SK-N-SH (cell line): ENCODE measurements around the gene NOTCH3. TPM values are rescaled to one million over a fixed set of nuclear protein-coding genes. Genes with fewer than 3 reads are reported as not detected.

Experiments used
- CTCF ChIA-PET: fragments of 300-600, 350-600 bp; formaldehyde crosslinking; extraction: SDS; loops from one replicate; lab custom pipeline; 2021; lab: Yijun Ruan, JAX
- POLR2A ChIA-PET: fragments of 350-600 bp; sonication (Branson Sonifier 250); formaldehyde crosslinking; extraction: SDS; loops from one replicate; lab custom pipeline; 2020; ENCODE audit warnings: antibody characterized with exemption, inconsistent platforms; lab: Yijun Ruan, JAX
- DNase-seq: peaks from one replicate; pipeline ENCODE4 v3.0.0; 2012
- H2AFZ ChIP-seq: fragments of 200-600 bp; sonication (generic); 2 replicates; pipeline ENCODE4 v1.8.1; 2016; ENCODE audit warnings: antibody characterized with exemption, mild to moderate bottlenecking, low read depth
- H3F3A ChIP-seq: fragments of 200-600 bp; sonication (generic); replicated peaks from 2 replicates; pipeline ENCODE3; 2016; ENCODE audit warnings: antibody characterized with exemption, mild to moderate bottlenecking; ENCODE audit not compliant: insufficient read depth
- H3K27ac ChIP-seq, 2 experiments: fragments of 200-500 bp in 1 of 2; fragments of 200-600 bp in 1 of 2; sonication (Bioruptor generic) in 1 of 2; sonication (generic), shearing (Covaris generic) in 1 of 2; 2 replicates each; pipeline versions ENCODE4 v1.5.1 to v1.6.1; 2014 to 2016; ENCODE audit warnings: low read depth in 2 of 2, inconsistent platforms in 1 of 2, low read length in 1 of 2, mild to moderate bottlenecking in 1 of 2, mixed read lengths in 1 of 2
- H3K27me3 ChIP-seq: fragments of 200-600 bp; sonication (generic), shearing (Covaris generic); 2 replicates; pipeline ENCODE4 v1.6.1; 2016; ENCODE audit warnings: mixed run types; ENCODE audit not compliant: insufficient read depth
- H3K36me3 ChIP-seq, 2 experiments: fragments of 200-500 bp in 1 of 2; fragments of 200-600 bp in 1 of 2; sonication (Bioruptor generic) in 1 of 2; sonication (generic) in 1 of 2; replicated peaks in 1 of 2; 2 replicates each; pipeline versions ENCODE3 to v1.5.1; 2014 to 2016; ENCODE audit warnings: low read length in 1 of 2, mild to moderate bottlenecking in 1 of 2; ENCODE audit not compliant: insufficient read depth in 2 of 2, control insufficient read depth in 1 of 2
- H3K4me1 ChIP-seq, 2 experiments: fragments of 200-500 bp in 1 of 2; fragments of 200-600 bp in 1 of 2; sonication (Bioruptor generic) in 1 of 2; sonication (generic), shearing (Covaris generic) in 1 of 2; 2 replicates each; pipeline versions ENCODE4 v1.5.1 to v1.6.1; 2014 to 2016; ENCODE audit warnings: low read depth in 1 of 2, low read length in 1 of 2, mixed run types in 1 of 2; ENCODE audit not compliant: insufficient read depth in 2 of 2, control insufficient read depth in 1 of 2
- H3K4me2 ChIP-seq: fragments of 200-600 bp; sonication (generic), shearing (Covaris generic); 2 replicates; pipeline ENCODE4 v1.6.1; 2017; ENCODE audit warnings: mixed run types
- H3K4me3 ChIP-seq, 2 experiments: fragments of 200-500 bp in 1 of 2; fragments of 200-600 bp in 1 of 2; sonication (Bioruptor generic) in 1 of 2; sonication (generic), shearing (Covaris generic) in 1 of 2; 2 replicates each; pipeline versions ENCODE4 v1.5.1 to v1.8.1; 2014 to 2016; ENCODE audit warnings: low read depth in 2 of 2, inconsistent platforms in 1 of 2, low read length in 1 of 2, mild to moderate bottlenecking in 1 of 2, mixed read lengths in 1 of 2, moderate library complexity in 1 of 2
- H3K79me2 ChIP-seq: fragments of 200-600 bp; sonication (generic); 2 replicates; pipeline ENCODE4 v1.8.1; 2017; ENCODE audit warnings: mild to moderate bottlenecking; ENCODE audit not compliant: insufficient read depth
- H3K9ac ChIP-seq: fragments of 200-600 bp; sonication (generic); 2 replicates; pipeline ENCODE4 v1.6.1; 2017; ENCODE audit warnings: mixed run types
- H3K9me2 ChIP-seq: fragments of 200-600 bp; sonication (generic); 2 replicates; pipeline ENCODE4 v1.6.1; 2017; ENCODE audit warnings: mixed run types
- H3K9me3 ChIP-seq: fragments of 200-600 bp; sonication (generic); 2 replicates; pipeline ENCODE4 v1.6.1; 2017; ENCODE audit warnings: mixed run types, mild to moderate bottlenecking, moderate library complexity
- H4K20me1 ChIP-seq: fragments of 200-600 bp; sonication (generic); 2 replicates; pipeline ENCODE4 v1.6.1; 2017; ENCODE audit warnings: mild to moderate bottlenecking, mixed run types; ENCODE audit not compliant: insufficient read depth
- CHD2 ChIP-seq: fragments of 150-350 bp; IDR thresholded peaks from 2 replicates; pipeline ENCODE4 v1.6.1; 2018; ENCODE audit warnings: low read length; ENCODE audit not compliant: partially characterized antibody
- ELF1 ChIP-seq: IDR thresholded peaks from 2 replicates; pipeline ENCODE4 v1.4.0; 2012
- EZH2phosphoT487 ChIP-seq: fragments of 200-600 bp; sonication (generic); IDR thresholded peaks from 2 replicates; pipeline ENCODE4 v1.6.1; 2017; ENCODE audit warnings: low read depth, mixed run types, mild to moderate bottlenecking, antibody characterized with exemption, moderate library complexity, borderline replicate concordance
- FOSL2 ChIP-seq: IDR thresholded peaks from 2 replicates; pipeline ENCODE4 v1.4.0; 2012; ENCODE audit warnings: low read depth, mild to moderate bottlenecking, moderate library complexity, borderline replicate concordance
- FOXJ3 ChIP-seq: sonication (generic); formaldehyde crosslinking; IDR thresholded peaks from 2 replicates; pipeline ENCODE4 v1.5.1; 2020; ENCODE audit warnings: mild to moderate bottlenecking, missing genetic modification reagents
- FOXM1 ChIP-seq: IDR thresholded peaks from 2 replicates; pipeline ENCODE4 v1.4.0; 2012; ENCODE audit warnings: low read depth, mild to moderate bottlenecking
- GABPA ChIP-seq: IDR thresholded peaks from 2 replicates; pipeline ENCODE4 v1.4.0; 2012; ENCODE audit warnings: low read depth, mild to moderate bottlenecking
- GATA2 ChIP-seq: sonication (generic); formaldehyde crosslinking; IDR thresholded peaks from 2 replicates; pipeline ENCODE4 v1.5.0; 2020; ENCODE audit warnings: mild to moderate bottlenecking, missing genetic modification reagents
- JUND ChIP-seq: IDR thresholded peaks from 2 replicates; pipeline ENCODE4 v1.4.0; 2012
- MEF2A ChIP-seq: IDR thresholded peaks from 2 replicates; pipeline ENCODE4 v1.4.0; 2012; ENCODE audit warnings: low read depth, borderline replicate concordance
- NRF1 ChIP-seq: IDR thresholded peaks from 2 replicates; pipeline ENCODE4 v1.6.1; 2012; ENCODE audit warnings: low read depth, mild to moderate bottlenecking, low read length
- POLR2AphosphoS5 ChIP-seq: IDR thresholded peaks from 2 replicates; pipeline ENCODE4 v1.6.1; 2012; ENCODE audit warnings: low read depth, low read length
- RAD21 ChIP-seq: IDR thresholded peaks from 2 replicates; pipeline ENCODE4 v1.6.1; 2012; ENCODE audit warnings: mild to moderate bottlenecking, low read length
- RCOR1 ChIP-seq: fragments of 150-350 bp; IDR thresholded peaks from 2 replicates; pipeline ENCODE4 v1.6.1; 2017; ENCODE audit warnings: antibody characterized with exemption, low read length
- RFX5 ChIP-seq: IDR thresholded peaks from 2 replicates; pipeline ENCODE4 v1.6.1; 2012; ENCODE audit warnings: mild to moderate bottlenecking, improper control_type of control experiment, low read length
- RXRA ChIP-seq: IDR thresholded peaks from 2 replicates; pipeline ENCODE4 v1.4.0; 2012; ENCODE audit warnings: low read depth, mild to moderate bottlenecking, borderline replicate concordance
- SMC3 ChIP-seq: IDR thresholded peaks from 2 replicates; pipeline ENCODE4 v1.6.1; 2012; ENCODE audit warnings: low read depth, low read length, improper control_type of control experiment
- TAF1 ChIP-seq: IDR thresholded peaks from 2 replicates; pipeline ENCODE4 v1.6.1; 2012; ENCODE audit warnings: low read depth, mild to moderate bottlenecking, low read length, moderate library complexity, borderline replicate concordance
- TCF12 ChIP-seq: IDR thresholded peaks from 2 replicates; pipeline ENCODE4 v1.4.0; 2012
- TEAD4 ChIP-seq: IDR thresholded peaks from 2 replicates; pipeline ENCODE4 v1.4.0; 2012; ENCODE audit warnings: mild to moderate bottlenecking, borderline replicate concordance; ENCODE audit not compliant: insufficient read depth
- YY1 ChIP-seq: IDR thresholded peaks from 2 replicates; pipeline ENCODE4 v1.4.0; 2012; ENCODE audit warnings: low read depth, mild to moderate bottlenecking
- WGBS: methylation state at CpG from one replicate; pipeline ENCODE4 v1.1.6; 2017; ENCODE audit warnings: low lambda C conversion rate; 5-methylcytosine and 5-hydroxymethylcytosine counted together
- polyA plus RNA-seq, 3 experiments: library from polyadenylated mRNA; depleted of rRNA; stranded (reverse); fragments of >200 nt; gene quantifications; 2 replicates each; pipeline ENCODE4 v1.2.3, GENCODE V29; 2012
- TF ChIP-seq, protein P1 (sequence below): IDR thresholded peaks from 2 replicates; pipeline ENCODE4 v1.6.1; 2012; ENCODE audit warnings: mild to moderate bottlenecking, low read depth, low read length, moderate library complexity
- TF ChIP-seq, protein P2 (sequence below): fragments of 150-350 bp; IDR thresholded peaks from 2 replicates; pipeline ENCODE4 v1.6.1; 2016; ENCODE audit warnings: mild to moderate bottlenecking, low read depth, low read length
- TF ChIP-seq, protein P3 (sequence below): IDR thresholded peaks from 2 replicates; pipeline ENCODE4 v1.4.0; 2012; ENCODE audit warnings: low read depth
- TF ChIP-seq, protein P4 (sequence below): IDR thresholded peaks from 2 replicates; pipeline ENCODE4 v1.4.0; 2012; ENCODE audit warnings: low read depth, borderline replicate concordance
- TF ChIP-seq, protein P5 (sequence below): IDR thresholded peaks from 2 replicates; pipeline ENCODE4 v1.4.0; 2012; ENCODE audit warnings: low read depth, borderline replicate concordance

Gene NOTCH3
- polyA plus RNA-seq, 1 of the 3 experiments (the other 2 are of a cell fraction), result 7.0 TPM

DNA sequence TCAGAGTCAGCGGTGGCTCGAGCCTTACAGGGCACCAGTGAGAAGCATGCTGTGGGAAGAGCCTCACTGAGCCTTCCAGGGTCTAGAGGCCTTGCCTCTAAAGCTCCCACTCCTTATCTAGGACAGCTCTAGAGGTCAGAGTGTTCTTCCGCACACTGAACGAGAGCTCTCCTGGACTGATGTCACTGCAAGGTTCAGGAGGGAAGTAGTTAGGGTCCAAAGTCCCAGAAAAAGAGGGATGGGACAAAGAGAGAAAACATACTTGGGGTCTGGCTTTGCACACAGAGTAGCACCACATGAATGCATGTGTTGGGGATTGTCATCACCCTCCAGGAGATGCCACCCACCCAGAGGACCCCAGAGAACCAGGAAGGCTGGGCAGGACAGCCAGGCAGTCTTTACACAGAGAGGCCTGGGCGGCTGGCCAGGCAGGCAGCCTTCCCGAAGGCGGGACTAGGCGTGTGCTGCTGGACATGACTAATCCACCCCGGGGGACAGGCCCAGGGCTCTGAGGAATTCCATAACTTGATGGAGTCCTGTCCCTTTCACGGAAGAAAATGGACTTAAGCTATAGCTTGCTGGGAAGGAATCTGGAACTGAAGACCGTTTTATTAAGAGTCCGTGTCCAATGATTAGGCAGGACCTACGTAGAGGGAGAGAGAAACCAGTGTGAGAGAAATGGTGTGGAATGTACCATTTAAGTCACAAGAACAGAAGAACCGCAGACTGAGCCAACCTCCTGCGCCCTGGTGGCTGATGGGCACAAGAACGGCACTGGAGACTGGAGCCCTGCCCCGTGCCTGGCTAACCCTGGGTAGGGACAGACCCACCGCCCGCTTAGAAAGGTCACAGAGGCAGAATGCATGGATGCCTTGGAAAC is 48.1 kb upstream of the NOTCH3 start:
- DNase-seq, result no peak
- H3K4me2 ChIP-seq, result peak overlapping the region; percentile 41; the same call in 1 of the 2 replicates
- H3K4me1 ChIP-seq, result peaks cover 17 to 47% of the 10 kb centered on the region in 2 experiments
- H3K27ac ChIP-seq, result peak overlapping the region; percentile 60 to 97
- H2AFZ ChIP-seq, result no peak overlapping the region
- H3K9me2 ChIP-seq, result no peaks in the 10 kb centered on the region
- peaks cover 33% of the 10 kb centered on the region for H3F3A ChIP-seq
- peak overlapping the region; percentile 33; the same call in 1 of the 2 replicates for H3K9ac ChIP-seq
- H4K20me1 ChIP-seq, result peaks cover 84% of the 10 kb centered on the region
- H3K4me3 ChIP-seq, result no peak overlapping the region
- H3K79me2 ChIP-seq, result peaks cover 77% of the 10 kb centered on the region
- ChIA-PET CTCF (interaction anchor here (0.9 to 7.2 kb wide), 2 partner anchors 17 to 72 kb away, joined by 3 to 39 read pairs; no protein-coding TSS in a partner anchor), POLR2A (interaction anchor here (0.6 kb wide), 1 partner anchor 12 kb away, joined by 3 read pairs; no protein-coding TSS in a partner anchor)
- no peaks in the 10 kb centered on the region for H3K9me3 ChIP-seq
- WGBS, result 58% methylated on average over 12 of the region's 19 CpGs
- peaks cover 10 to 65% of the 10 kb centered on the region in 2 experiments for H3K36me3 ChIP-seq
- no peaks in the 10 kb centered on the region for H3K27me3 ChIP-seq
- TF ChIP-seq, protein P1, sequence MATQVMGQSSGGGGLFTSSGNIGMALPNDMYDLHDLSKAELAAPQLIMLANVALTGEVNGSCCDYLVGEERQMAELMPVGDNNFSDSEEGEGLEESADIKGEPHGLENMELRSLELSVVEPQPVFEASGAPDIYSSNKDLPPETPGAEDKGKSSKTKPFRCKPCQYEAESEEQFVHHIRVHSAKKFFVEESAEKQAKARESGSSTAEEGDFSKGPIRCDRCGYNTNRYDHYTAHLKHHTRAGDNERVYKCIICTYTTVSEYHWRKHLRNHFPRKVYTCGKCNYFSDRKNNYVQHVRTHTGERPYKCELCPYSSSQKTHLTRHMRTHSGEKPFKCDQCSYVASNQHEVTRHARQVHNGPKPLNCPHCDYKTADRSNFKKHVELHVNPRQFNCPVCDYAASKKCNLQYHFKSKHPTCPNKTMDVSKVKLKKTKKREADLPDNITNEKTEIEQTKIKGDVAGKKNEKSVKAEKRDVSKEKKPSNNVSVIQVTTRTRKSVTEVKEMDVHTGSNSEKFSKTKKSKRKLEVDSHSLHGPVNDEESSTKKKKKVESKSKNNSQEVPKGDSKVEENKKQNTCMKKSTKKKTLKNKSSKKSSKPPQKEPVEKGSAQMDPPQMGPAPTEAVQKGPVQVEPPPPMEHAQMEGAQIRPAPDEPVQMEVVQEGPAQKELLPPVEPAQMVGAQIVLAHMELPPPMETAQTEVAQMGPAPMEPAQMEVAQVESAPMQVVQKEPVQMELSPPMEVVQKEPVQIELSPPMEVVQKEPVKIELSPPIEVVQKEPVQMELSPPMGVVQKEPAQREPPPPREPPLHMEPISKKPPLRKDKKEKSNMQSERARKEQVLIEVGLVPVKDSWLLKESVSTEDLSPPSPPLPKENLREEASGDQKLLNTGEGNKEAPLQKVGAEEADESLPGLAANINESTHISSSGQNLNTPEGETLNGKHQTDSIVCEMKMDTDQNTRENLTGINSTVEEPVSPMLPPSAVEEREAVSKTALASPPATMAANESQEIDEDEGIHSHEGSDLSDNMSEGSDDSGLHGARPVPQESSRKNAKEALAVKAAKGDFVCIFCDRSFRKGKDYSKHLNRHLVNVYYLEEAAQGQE, result no peak
- no peak for TF ChIP-seq FOXM1
- TF ChIP-seq JUND, result no peak; the same call in 1 of the 2 replicates
- TF ChIP-seq TAF1, result no peak
- TF ChIP-seq GABPA, result no peak
- TF ChIP-seq SMC3, result no peak
- TF ChIP-seq ELF1, result no peak
- peak; percentile 65; the same call in 1 of the 2 replicates for TF ChIP-seq FOSL2
- TF ChIP-seq, protein P2, sequence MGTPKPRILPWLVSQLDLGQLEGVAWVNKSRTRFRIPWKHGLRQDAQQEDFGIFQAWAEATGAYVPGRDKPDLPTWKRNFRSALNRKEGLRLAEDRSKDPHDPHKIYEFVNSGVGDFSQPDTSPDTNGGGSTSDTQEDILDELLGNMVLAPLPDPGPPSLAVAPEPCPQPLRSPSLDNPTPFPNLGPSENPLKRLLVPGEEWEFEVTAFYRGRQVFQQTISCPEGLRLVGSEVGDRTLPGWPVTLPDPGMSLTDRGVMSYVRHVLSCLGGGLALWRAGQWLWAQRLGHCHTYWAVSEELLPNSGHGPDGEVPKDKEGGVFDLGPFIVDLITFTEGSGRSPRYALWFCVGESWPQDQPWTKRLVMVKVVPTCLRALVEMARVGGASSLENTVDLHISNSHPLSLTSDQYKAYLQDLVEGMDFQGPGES, result no peak
- TF ChIP-seq YY1, result no peak
- no peak for TF ChIP-seq RAD21
- TF ChIP-seq, protein P3, sequence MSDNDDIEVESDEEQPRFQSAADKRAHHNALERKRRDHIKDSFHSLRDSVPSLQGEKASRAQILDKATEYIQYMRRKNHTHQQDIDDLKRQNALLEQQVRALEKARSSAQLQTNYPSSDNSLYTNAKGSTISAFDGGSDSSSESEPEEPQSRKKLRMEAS, result no peak
- TF ChIP-seq RFX5, result no peak
- no peak for TF ChIP-seq GATA2 (CRISPR knock-in tag)
- TF ChIP-seq RXRA, result no peak
- TF ChIP-seq CHD2, result no peak
- TF ChIP-seq RCOR1, result no peak
- TF ChIP-seq, protein P4, sequence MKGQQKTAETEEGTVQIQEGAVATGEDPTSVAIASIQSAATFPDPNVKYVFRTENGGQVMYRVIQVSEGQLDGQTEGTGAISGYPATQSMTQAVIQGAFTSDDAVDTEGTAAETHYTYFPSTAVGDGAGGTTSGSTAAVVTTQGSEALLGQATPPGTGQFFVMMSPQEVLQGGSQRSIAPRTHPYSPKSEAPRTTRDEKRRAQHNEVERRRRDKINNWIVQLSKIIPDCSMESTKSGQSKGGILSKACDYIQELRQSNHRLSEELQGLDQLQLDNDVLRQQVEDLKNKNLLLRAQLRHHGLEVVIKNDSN, result no peak
- TF ChIP-seq POLR2AphosphoS5, result no peak
- TF ChIP-seq NRF1, result no peak
- TF ChIP-seq FOXJ3 (CRISPR knock-in tag), result no peak
- peak; percentile 12; the same call in 1 of the 2 replicates for TF ChIP-seq TCF12
- TF ChIP-seq TEAD4, result no peak
- TF ChIP-seq, protein P5, sequence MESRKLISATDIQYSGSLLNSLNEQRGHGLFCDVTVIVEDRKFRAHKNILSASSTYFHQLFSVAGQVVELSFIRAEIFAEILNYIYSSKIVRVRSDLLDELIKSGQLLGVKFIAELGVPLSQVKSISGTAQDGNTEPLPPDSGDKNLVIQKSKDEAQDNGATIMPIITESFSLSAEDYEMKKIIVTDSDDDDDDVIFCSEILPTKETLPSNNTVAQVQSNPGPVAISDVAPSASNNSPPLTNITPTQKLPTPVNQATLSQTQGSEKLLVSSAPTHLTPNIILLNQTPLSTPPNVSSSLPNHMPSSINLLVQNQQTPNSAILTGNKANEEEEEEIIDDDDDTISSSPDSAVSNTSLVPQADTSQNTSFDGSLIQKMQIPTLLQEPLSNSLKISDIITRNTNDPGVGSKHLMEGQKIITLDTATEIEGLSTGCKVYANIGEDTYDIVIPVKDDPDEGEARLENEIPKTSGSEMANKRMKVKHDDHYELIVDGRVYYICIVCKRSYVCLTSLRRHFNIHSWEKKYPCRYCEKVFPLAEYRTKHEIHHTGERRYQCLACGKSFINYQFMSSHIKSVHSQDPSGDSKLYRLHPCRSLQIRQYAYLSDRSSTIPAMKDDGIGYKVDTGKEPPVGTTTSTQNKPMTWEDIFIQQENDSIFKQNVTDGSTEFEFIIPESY, result no peak
- no peak for TF ChIP-seq MEF2A
- no peak for TF ChIP-seq EZH2phosphoT487
